Stimulated activated memory B cell treated with anti-CD40 and anti-IgM and Interleukin-4, amounts not matched to agents 10 μg/mL and 1 μg/mL and 100 μg/mL, for 72 hours (primary cell): ENCODE data around the gene R3HDM2.
A peak's percentile ranks its signal among the peaks of the same experiment; 100 is the strongest.
"Not testable (repeated sequence)": the region's sequence is repeated elsewhere in the genome, so short reads cannot be mapped to it uniquely, and the experiment has no call there.

Experiments
- ATAC-seq: fragments of 150-1000 bp; cut with Tn5 transposase; 2 replicates; pipeline ENCODE4 v1.10.0; 2021
- H3K27ac Mint-ChIP-seq: one replicate; pipeline ENCODE4 v1.8.0; 2022; ENCODE audit warnings: mild to moderate bottlenecking, mixed read lengths
- H3K27me3 Mint-ChIP-seq: one replicate; pipeline ENCODE4 v1.8.0; 2022; ENCODE audit warnings: mixed read lengths
- H3K36me3 Mint-ChIP-seq: one replicate; pipeline ENCODE4 v1.8.0; 2022; ENCODE audit warnings: mixed read lengths
- H3K4me1 Mint-ChIP-seq: one replicate; pipeline ENCODE4 v1.8.0; 2022; ENCODE audit warnings: mixed read lengths
- H3K4me3 Mint-ChIP-seq: one replicate; pipeline ENCODE4 v1.8.0; 2022; ENCODE audit warnings: mild to moderate bottlenecking, moderate library complexity, mixed read lengths
- H3K9me3 Mint-ChIP-seq: one replicate; pipeline ENCODE4 v1.8.0; 2022; ENCODE audit warnings: mixed read lengths

R3HDM2 gene

GRCh38 chr12:57278465-57279381 lies 152.1 kb downstream of the R3HDM2 start:
- ATAC-seq: no peak
- H3K36me3 Mint-ChIP-seq: peaks cover 69% of the 10 kb centered on the region

GRCh38 chr12:57276935-57277563 lies 153.8 kb downstream of the R3HDM2 start:
- Mint-ChIP-seq H3K4me3 (no peak overlapping the region), H3K27ac (peak overlapping the region; percentile 73), H3K9me3 (no peaks in the 10 kb centered on the region), H3K27me3 (no peaks in the 10 kb centered on the region), H3K36me3 (peaks cover 62% of the 10 kb centered on the region), H3K4me1 (peaks cover 25% of the 10 kb centered on the region)
- ATAC-seq: no peak

More at GRCh38 chr12:57278465-57279381, 152.1 kb downstream of the R3HDM2 start:
- Mint-ChIP-seq H3K27me3 (no peaks in the 10 kb centered on the region), H3K27ac (peak overlapping the region; percentile 73), H3K4me3 (no peak overlapping the region), H3K4me1 (peaks cover 31% of the 10 kb centered on the region), H3K9me3 (no peaks in the 10 kb centered on the region)

DNA sequence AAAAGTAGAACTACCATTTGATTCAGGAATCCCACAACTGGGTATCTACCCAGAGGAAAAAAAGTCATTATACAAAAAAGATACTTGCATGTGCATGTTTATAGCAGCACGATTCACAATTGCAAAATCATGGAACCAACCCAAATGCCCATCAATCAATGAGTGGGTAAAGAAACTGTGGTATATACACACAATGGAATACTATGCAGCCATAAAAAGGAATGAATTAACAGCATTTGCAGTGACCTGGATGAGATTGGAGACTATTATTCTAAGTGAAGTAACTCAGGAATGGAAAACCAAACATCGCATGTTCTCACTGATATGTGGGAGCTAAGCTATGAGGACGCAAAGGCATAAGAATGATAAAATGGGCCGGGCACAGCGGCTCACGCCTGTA lies 154.6 kb downstream of the R3HDM2 start:
- not testable (repeated sequence) for H3K4me3 Mint-ChIP-seq, ATAC-seq, H3K27me3 Mint-ChIP-seq, H3K9me3 Mint-ChIP-seq, H3K27ac Mint-ChIP-seq
- Mint-ChIP-seq H3K36me3 (peaks cover 61% of the 10 kb centered on the region), H3K4me1 (peaks cover 17% of the 10 kb centered on the region)

DNA sequence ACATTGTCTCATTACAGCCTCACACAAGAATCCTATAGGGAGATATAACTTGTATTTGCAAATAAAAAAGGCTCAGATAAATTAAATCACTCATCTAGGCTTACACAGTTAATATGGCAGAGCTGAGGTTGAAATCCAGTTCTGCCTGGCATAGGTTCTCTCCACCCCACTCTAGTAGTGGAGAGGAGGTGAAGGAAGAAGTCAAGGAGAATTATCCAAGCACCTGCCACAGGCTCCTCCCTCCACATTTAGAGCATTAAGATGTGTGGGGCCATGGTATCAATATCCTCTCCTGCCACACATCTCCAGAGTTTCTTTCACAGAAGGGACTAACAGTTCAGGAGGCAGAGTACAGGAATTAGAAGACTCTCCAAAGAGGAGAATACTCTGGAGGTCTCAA lies 157.3 kb downstream of the R3HDM2 start:
- ATAC-seq: no peak
- Mint-ChIP-seq H3K4me1 (no peaks in the 10 kb centered on the region), H3K9me3 (no peaks in the 10 kb centered on the region), H3K27ac (no peak overlapping the region), H3K4me3 (no peak overlapping the region), H3K27me3 (no peaks in the 10 kb centered on the region), H3K36me3 (peaks cover 67% of the 10 kb centered on the region)

DNA sequence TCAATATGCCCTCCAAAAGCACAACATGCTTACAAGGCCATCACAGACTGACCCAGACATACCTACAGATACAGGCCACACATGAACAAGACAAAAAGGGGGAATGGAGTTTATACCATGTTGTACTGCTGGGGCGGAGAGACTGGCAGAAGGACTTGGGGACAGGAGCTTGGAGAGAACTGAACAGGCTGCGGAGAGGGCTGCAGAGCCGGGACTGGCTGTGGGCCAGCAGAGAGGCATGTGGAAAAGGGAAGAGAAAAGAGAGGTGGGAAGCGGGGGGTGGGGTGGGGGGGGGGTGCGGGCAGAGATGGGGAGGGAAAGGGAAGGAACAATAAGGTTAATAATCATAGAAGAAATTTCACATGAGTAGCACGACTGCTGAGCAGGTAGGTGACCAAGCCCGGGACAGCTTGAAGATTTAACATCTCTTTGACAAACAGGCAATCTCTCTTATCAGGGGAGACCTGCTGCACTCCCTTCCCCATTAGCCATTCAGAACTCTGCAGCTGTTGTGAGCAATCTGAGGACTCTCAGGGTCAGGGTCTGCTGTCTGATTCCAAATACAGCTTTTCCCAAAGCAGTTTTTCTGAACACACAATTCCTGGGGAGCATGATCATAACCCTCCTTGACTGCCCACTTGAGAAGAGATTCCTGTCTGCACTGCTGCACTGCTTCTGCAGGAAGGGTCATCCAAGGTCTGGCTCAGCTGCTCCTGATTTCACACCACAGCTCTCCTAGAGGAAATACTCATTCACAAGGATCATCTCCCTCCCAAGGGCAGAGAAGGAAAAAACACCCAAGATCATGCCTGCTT lies 158.3 kb downstream of the R3HDM2 start:
- ATAC-seq: no peak
- Mint-ChIP-seq H3K4me1 (no peaks in the 10 kb centered on the region), H3K27ac (peak overlapping the region; percentile 52), H3K36me3 (peaks cover 65% of the 10 kb centered on the region), H3K27me3 (no peaks in the 10 kb centered on the region), H3K9me3 (no peaks in the 10 kb centered on the region), H3K4me3 (no peak overlapping the region)

DNA sequence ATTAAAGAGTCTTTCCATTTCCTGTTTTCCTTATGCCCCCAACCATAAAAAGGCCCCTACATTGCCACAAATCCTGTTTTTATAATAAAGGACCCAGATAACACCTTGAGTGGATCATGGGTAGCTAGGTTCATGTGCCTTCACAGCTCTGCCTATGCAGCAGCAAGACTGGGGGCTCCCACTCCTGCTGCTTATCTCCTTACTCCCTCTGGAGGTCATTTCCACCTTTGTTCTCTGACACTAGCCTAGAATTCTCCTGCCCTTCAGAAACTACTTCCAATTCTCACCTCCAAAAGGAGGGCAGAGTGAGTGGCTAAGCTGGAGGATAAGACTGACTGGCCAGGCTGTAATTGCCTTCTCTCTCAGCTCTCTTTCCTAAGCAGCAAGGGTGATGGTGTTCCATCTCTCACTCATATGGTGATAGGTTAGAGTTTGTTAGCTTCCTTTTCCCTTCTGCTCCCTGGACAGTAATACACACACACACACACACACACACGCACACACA lies 159.8 kb downstream of the R3HDM2 start:
- H3K27ac Mint-ChIP-seq: peak overlapping the region; percentile 3

DNA sequence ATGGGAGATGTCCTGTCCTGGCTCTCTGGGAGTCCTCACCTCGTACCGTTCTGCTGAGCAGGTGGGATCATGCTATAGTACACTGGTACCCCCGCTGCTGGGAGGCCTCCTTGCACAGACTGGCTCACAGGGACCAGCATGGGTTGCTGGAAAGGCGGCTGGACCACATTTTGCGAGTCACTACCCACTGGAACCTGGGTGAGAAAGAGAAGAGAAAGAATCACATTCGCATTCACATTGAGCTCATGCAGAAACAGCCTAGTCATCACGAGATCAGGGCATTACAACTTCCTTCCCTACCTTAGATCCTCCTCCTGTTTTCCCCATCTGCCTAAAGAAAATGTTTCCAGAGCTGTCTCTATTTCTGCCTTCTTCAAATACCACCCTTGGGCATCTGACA lies 162.6 kb downstream of the R3HDM2 start:
- H3K27me3 Mint-ChIP-seq: no peaks in the 10 kb centered on the region
- peak overlapping the region; percentile 13 for H3K27ac Mint-ChIP-seq
- peaks cover 7% of the 10 kb centered on the region for H3K4me1 Mint-ChIP-seq
- H3K9me3 Mint-ChIP-seq: no peaks in the 10 kb centered on the region
- peaks cover 59% of the 10 kb centered on the region for H3K36me3 Mint-ChIP-seq
- no peak for ATAC-seq
- H3K4me3 Mint-ChIP-seq: no peak overlapping the region

More for the DNA sequence above, 159.8 kb downstream of the R3HDM2 start:
- Mint-ChIP-seq H3K27me3 (no peaks in the 10 kb centered on the region), H3K36me3 (peaks cover 62% of the 10 kb centered on the region), H3K9me3 (no peaks in the 10 kb centered on the region), H3K4me3 (no peak overlapping the region), H3K4me1 (no peaks in the 10 kb centered on the region)
- ATAC-seq: no peak

DNA sequence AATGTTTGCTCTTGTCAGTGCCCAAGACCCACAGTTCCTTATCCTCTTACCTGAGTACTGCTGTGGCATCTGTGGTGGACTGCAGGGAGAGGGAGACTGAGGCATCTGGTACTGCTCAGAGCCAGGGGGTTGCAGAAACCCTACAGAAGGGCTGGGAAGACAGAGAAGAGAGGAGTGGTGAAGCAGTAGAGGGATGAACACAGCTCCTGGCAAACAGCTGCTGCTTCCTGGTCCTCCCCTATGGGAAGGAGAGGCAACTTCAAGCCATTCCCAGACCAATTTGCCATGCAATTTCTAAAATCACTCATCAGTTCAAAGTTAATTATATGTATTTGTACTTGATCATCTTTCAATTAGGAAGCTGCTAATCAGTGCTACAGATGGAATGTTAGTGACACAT lies 164.2 kb downstream of the R3HDM2 start:
- Mint-ChIP-seq H3K27ac (peak overlapping the region; percentile 41), H3K27me3 (no peaks in the 10 kb centered on the region), H3K4me1 (peaks cover 7% of the 10 kb centered on the region), H3K4me3 (no peak overlapping the region), H3K36me3 (peaks cover 51% of the 10 kb centered on the region), H3K9me3 (no peaks in the 10 kb centered on the region)
- no peak for ATAC-seq

DNA sequence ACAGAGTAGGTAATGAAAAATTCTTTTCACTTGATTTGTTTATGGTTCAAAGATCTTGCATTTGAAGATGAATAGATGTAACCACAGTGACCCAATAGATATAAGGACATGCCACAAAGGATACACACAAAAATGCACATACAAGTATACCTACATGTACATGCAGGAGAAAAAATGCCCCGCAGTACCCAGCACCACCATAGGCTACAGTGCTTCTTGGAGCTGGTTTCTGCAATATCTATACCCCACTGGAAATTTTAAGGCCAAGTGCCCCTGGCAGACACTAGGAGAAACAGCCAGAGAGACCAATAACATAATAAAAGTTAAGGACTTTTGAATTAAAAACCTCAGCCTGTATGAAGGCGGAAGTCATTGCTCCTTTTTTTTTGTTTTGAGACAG lies 167.7 kb downstream of the R3HDM2 start:
- H3K36me3 Mint-ChIP-seq: peaks cover 39% of the 10 kb centered on the region
- no peaks in the 10 kb centered on the region for H3K9me3 Mint-ChIP-seq
- H3K27me3 Mint-ChIP-seq: no peaks in the 10 kb centered on the region
- H3K27ac Mint-ChIP-seq: no peak overlapping the region
- ATAC-seq: no peak
- no peak overlapping the region for H3K4me3 Mint-ChIP-seq
- peaks cover 7% of the 10 kb centered on the region for H3K4me1 Mint-ChIP-seq

DNA sequence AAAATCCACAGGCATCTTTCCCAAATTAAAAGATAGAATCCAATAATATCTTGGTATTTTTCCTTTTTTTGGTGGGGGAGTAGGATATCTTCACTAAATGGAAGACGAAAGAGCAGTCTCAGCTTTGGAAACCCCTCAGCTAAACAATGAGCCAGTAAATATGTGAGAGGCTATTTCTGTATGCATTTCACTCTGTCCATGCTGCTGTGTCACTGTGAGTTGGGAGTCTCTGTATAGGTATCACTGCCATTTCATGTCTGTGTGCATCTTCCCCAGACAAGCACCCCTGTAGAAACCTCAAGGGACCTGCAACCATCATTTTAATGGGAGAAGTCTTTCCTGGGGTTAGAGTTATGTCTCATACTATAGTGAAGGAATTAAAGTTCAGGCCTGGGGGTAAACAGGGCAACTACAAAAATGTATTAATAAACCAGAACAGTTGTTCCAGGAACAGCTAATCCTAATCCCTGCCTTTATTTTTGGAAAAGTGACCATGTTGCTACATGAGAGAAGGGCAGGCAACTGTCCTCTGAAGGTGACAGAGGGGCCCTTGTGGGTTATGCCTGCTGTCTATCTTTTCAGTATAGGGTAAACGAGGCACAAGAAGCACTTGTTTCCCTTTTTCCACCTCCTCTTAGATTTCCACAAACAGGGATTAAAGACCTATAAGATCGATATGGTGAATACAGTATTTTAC lies 168.6 kb downstream of the R3HDM2 start:
- Mint-ChIP-seq H3K4me1 (peaks cover 7% of the 10 kb centered on the region), H3K9me3 (no peaks in the 10 kb centered on the region), H3K4me3 (no peak overlapping the region), H3K27me3 (no peaks in the 10 kb centered on the region), H3K27ac (no peak overlapping the region), H3K36me3 (peaks cover 33% of the 10 kb centered on the region)
- no peak for ATAC-seq

DNA sequence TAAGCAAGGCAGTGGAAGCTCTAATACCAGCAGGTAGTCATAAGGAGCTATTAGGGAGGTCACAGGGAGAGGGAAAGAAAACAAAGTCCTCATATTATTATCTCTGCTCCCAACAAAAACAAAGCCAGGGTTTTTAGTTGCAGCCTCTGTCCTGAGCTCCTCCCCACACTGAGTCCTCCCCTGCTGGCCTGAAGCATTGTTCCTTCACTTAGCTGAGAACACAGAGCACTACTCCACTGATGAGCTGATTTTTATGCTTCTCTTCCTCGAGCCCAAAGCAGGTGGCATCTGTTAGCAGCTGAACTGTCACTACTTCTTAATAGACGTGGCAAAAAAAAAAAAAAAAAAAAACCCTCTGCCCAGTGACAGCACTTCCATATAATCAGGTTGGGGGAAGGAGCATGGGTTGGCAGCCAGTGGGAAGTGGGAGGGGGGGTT lies 169.4 kb downstream of the R3HDM2 start:
- Mint-ChIP-seq H3K36me3 (peaks cover 32% of the 10 kb centered on the region), H3K27ac (no peak overlapping the region), H3K4me3 (no peak overlapping the region), H3K4me1 (peaks cover 7% of the 10 kb centered on the region), H3K27me3 (no peaks in the 10 kb centered on the region), H3K9me3 (no peaks in the 10 kb centered on the region)
- no peak for ATAC-seq

DNA sequence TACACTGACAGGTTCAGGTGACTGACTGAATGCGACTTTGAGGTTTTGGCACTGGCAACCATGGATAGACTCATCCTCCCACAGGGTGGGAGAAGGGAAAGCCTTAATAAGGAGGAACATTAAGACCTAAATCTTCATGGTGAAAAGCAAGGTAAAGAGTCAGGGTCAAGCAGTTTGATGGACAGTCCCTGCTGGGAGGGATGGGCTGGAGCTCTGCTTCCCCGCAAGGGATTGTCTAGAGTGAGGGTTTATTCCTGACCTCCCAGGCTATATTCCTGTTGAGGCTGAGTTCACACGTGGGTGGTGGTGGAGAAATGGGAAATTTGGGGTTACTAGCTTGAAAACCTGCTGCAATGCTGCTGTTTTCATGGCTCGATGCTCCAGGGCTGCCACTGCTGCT lies 170.5 kb downstream of the R3HDM2 start:
- ATAC-seq: no peak
- H3K4me3 Mint-ChIP-seq: no peak overlapping the region
- H3K36me3 Mint-ChIP-seq: peaks cover 38% of the 10 kb centered on the region
- H3K9me3 Mint-ChIP-seq: no peaks in the 10 kb centered on the region
- H3K27me3 Mint-ChIP-seq: no peaks in the 10 kb centered on the region
- H3K27ac Mint-ChIP-seq: no peak overlapping the region
- peaks cover 7% of the 10 kb centered on the region for H3K4me1 Mint-ChIP-seq

GRCh38 chr12:57258977-57259970 lies 171.6 kb downstream of the R3HDM2 start:
- no peak overlapping the region for H3K27ac Mint-ChIP-seq
- H3K27me3 Mint-ChIP-seq: no peaks in the 10 kb centered on the region
- H3K36me3 Mint-ChIP-seq: peaks cover 39% of the 10 kb centered on the region
- peaks cover 7% of the 10 kb centered on the region for H3K4me1 Mint-ChIP-seq
- H3K4me3 Mint-ChIP-seq: no peak overlapping the region
- no peak for ATAC-seq
- no peaks in the 10 kb centered on the region for H3K9me3 Mint-ChIP-seq

- Mint-ChIP-seq H3K4me1 (no peaks in the 10 kb centered on the region), H3K9me3 (no peaks in the 10 kb centered on the region), H3K4me3 (no peak overlapping the region), H3K27me3 (no peaks in the 10 kb centered on the region), H3K36me3 (peaks cover 49% of the 10 kb centered on the region), H3K27ac (no peak overlapping the region)
- no peak for ATAC-seq
Measured at GRCh38 chr12:57255916-57256315, 174.9 kb downstream of the R3HDM2 start.
